GM18505 (cell line): ENCODE data around the gene VPS13D.
"Not testable (repeated sequence)": the region's sequence is repeated elsewhere in the genome, so short reads cannot be mapped to it uniquely, and the experiment has no call there.

Experiments used
- ATAC-seq: cut with Tn5 transposase; IDR thresholded peaks from one replicate; pipeline ENCODE4 v1.9.1; 2021; ENCODE audit not compliant: unreplicated experiment
- POLR2A ChIP-seq: IDR thresholded peaks from 4 replicates; pipeline ENCODE4 v1.6.1; 2011; ENCODE audit warnings: borderline replicate concordance; ENCODE audit not compliant: insufficient read depth, insufficient read length; ENCODE audit errors: extremely low read depth

VPS13D gene

DNA sequence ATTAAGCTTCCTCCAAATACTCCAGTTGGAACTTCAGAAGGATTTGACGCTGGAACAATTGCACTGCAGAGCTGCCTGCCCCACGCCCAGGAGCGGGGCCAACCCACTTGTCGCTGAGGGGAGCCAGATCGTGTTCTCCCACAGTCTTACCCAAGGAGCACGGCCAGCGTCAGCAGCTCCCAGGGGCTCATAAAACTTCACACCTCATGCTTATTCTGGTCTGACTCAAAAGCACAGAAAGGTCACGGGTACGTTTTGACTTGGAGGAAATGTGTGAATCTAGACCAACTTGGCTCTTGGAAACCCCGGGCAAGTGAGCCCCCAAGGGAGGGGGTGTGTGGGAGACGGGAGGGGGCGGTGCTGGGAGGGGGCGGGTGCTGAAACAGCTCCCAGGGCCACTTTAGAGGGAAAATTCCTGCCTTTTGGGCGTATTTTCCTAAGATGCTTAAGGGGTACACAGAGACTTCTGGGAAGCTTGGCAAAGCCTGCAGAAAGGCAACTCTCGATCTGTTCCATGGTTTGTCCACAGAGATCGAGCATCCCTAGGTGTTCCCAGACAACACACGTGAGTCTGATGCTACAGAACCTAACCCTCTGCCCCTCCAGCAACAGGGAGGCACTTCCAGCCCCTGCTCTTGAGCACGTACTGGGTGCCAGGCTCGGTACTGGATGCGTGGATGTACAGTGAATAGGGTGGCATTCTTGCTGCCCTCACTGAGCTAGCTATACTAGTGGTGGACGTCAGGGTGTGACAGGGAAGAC, 289.3 kb downstream of the VPS13D start:
- TF ChIP-seq POLR2A: no peak
- ATAC-seq: no peak

GRCh38 chr1:12519693-12520364, 290.0 kb downstream of the VPS13D start:
- no peak for TF ChIP-seq POLR2A

GRCh38 chr1:12521096-12521495, 291.3 kb downstream of the VPS13D start:
- TF ChIP-seq POLR2A: no peak
- no peak for ATAC-seq

More at GRCh38 chr1:12519693-12520364, 290.0 kb downstream of the VPS13D start:
- no peak for ATAC-seq

- ATAC-seq: not testable (repeated sequence)
Measured at GRCh38 chr1:12522780-12523179, 292.9 kb downstream of the VPS13D start.

DNA sequence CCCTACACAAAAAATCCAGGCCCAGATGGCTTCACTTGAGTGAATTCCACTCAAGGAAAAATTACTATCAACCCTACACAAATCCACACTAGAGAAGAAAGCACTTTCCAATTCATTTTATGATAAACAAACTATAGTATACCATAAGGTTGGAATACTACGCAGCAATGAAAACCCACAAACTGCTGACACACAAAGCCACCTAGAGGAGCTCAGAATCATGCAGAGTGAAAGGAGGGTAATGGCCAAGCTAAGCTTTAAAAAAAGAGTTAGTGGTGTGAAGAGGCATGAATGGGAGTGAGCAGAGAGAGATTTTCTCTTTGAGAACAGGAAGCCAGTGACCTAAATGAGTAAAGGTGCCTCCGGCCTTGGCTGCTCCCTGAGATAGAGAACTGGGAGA, 294.4 kb downstream of the VPS13D start:
- TF ChIP-seq POLR2A: no peak
- no peak for ATAC-seq

DNA sequence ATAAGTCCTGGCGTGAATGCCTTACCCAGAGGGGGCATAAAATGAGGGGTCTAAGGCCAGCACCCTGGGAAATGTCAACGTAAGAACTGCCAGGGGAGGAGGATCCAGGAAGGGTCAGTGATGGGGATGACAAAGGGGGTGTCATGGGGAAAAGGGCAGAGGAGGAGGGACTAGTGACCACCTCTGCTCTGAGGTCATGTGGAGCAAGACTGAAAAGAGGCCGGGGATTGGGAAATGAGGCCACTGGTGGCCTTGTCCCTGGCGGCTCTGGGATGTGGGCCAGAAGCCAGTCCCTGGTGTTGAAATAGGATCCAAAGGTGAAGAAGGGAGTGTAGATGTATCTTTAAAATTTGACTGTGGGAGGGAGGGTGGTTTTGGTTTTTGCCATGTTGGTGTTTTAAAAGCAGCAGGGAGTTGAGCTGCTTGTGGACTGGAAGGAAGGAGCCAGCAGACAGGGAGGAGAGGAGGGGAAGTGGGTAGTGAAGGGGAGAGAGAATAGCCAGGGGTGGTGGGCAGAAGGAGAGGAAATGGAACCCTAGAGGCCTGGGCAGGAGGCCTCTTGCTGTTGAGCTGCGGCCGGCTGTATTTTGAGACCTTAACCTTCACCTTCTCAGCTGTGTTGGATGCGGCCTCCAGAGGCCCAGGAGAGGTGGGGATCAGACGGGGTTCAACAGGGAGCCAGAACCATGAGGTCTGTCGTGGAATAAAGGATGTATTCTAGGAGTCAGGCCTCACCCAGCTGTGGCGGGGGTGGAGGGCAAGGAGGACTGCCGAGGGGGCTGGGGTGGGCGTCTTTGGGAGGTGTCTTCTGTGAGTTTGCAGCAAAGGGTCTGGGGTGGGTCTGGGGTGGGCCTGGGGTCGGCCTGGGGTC, 295.7 kb downstream of the VPS13D start:
- ATAC-seq: no peak
- TF ChIP-seq POLR2A: no peak

GRCh38 chr1:12527564-12527963, 297.7 kb downstream of the VPS13D start:
- no peak for ATAC-seq

GRCh38 chr1:12528021-12528852, 298.4 kb downstream of the VPS13D start:
- TF ChIP-seq POLR2A: no peak

More at GRCh38 chr1:12527564-12527963, 297.7 kb downstream of the VPS13D start:
- TF ChIP-seq POLR2A: no peak

DNA sequence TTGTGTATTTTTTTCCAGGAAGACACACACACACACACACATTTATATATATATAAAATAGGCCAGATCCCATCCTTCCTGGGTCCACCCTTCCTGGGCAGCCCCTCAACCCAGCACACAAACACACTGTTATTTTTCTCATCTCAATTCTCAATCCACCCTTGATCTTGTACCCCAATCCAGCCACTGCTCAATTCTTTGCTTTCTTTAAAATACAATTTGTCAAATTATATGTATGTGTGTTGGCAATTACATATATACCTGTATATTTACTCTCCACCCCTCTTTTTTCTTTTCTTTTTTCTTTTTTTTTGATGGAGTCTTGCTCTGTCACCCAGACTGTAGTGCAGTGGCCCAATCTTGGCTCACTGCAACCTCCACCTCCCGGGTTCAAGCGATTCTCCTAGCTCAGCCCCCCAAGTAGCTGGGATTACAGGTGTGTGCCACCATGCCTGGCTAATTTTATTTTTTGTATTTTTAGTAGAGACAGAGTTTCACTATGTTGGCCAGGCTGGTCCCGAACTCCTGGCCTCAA, 299.9 kb downstream of the VPS13D start:
- no peak for TF ChIP-seq POLR2A
- ATAC-seq: no peak

More at GRCh38 chr1:12528021-12528852, 298.4 kb downstream of the VPS13D start:
- no peak for ATAC-seq

GRCh38 chr1:12530462-12531178, 300.8 kb downstream of the VPS13D start:
- no peak for TF ChIP-seq POLR2A
- no peak for ATAC-seq

DNA sequence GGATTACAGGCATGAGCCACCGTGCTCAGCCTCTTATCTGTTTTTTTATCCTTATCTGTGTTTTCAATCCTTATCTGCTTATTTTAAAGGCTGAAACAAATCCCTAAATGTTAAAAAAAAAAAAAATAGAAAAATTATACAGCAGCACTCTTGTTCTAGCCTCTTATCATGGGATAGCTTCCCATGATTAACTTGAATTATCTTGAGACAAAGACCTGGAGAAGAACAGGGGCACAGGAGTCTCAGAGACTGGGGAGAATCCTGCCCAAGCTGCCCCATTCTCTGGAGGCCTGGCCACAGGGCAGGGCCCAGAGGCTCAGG, 301.3 kb downstream of the VPS13D start:
- no peak for ATAC-seq
- no peak for TF ChIP-seq POLR2A
